Adrenal gland (tissue), 5 donors: ENCODE data around the gene SPIRE1.

Source experiments
- CTCF ChIP-seq, 6 experiments: fragments of 450-650 bp in 4 of 6; fragments of 200-600 bp in 2 of 6; sonication (generic) in 1 of 6; IDR thresholded peaks; 1 replicate in 5 of 6; 2 replicates in 1 of 6; pipeline versions ENCODE4 v1.5.1 to v1.8.0; 2016 to 2021; ENCODE audit warnings: antibody characterized with exemption in 6 of 6, mild to moderate bottlenecking in 2 of 6, moderate library complexity in 1 of 6
- POLR2A ChIP-seq, 2 donors: fragments of 450-650 bp; IDR thresholded peaks; one replicate each; pipeline ENCODE4 v1.6.1; 2017; ENCODE audit warnings: antibody characterized with exemption in 2 of 2, mild to moderate bottlenecking in 2 of 2, moderate library complexity in 1 of 2
- donor health status: DM: no; HTN: no; CAD: no.

GRCh38 chr18:12397254-12397653 is 260.7 kb downstream of the SPIRE1 start:
- no peak for TF ChIP-seq CTCF (IDR thresholded peaks at IDR 0.05)
- no peak for TF ChIP-seq POLR2A (IDR thresholded peaks at IDR 0.05)
